MM.1S (cell line): ENCODE measurements around the gene PCDHGB7.

Source experiments
- CTCF ChIP-seq: fragments of 300-600 bp; sonication (generic); IDR thresholded peaks from 2 replicates; pipeline ENCODE4 v1.5.1; 2016; ENCODE audit warnings: antibody characterized with exemption, low read length, mixed read lengths
- EZH2 ChIP-seq: fragments of 300-600 bp; sonication (generic); optimal IDR thresholded peaks from 2 replicates; pipeline ENCODE3; 2017; ENCODE audit warnings: low read depth, mild to moderate bottlenecking, antibody characterized with exemption, low read length, mixed read lengths
- EZH2phosphoT487 ChIP-seq: fragments of 300-600 bp; sonication (generic); IDR thresholded peaks from 2 replicates; pipeline ENCODE4 v1.6.1; 2018; ENCODE audit warnings: antibody characterized with exemption, low read length

GRCh38 chr5:141374627-141375026, 42.9 kb upstream of the PCDHGB7 start:
- TF ChIP-seq EZH2, result no peak
- no peak for TF ChIP-seq CTCF
- no peak for TF ChIP-seq EZH2phosphoT487
